NCI-H187 treated with DMSO at 0.1 percent for 48 hours (cell line): Measurements from ENCODE around the gene UBE2E2.

ENCODE experiments used
- DNase-seq: peaks from one replicate; lab custom pipeline; 2025; lab: John Stamatoyannopoulos, UW

The UBE2E2 gene

DNA sequence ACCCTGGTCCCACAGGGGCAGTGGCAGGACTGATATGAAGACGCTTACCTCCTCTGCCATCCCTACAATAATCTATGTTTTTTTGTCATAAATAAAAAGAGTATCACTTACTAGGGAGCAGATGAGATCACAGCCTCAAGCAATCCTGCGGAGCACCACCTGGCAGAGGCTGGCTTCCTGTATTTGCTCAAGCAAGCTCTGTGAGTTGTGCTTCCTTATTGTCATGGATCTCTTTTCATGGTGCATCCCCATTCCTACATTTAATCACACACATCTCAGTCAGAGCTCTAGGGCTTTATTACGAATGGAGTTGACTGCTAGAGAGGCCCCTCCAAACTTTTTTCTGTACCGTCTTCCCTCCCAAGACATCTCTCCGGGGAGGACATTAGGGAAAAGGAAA, 186.0 kb downstream of the UBE2E2 start:
- no peak for DNase-seq

DNA sequence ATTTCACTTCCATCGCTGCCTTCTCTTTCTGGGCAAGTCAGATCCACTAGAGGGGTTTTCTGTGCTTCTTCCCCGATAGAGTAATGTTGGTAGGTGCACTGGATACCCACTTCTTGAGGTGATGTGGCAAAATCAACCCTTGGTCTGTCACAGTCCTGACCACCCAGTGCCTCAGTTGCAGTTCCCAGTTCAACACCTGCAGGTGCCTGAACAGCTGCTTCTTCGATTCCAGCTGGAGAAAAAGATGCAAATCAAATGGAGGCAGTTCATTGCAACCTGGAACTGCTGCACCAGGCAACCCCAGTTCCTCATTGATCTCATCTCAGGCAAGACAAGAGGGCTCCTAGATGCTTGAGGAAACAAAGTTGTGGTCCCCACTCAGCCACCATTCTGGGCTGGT, 186.6 kb downstream of the UBE2E2 start:
- DNase-seq = no peak

DNA sequence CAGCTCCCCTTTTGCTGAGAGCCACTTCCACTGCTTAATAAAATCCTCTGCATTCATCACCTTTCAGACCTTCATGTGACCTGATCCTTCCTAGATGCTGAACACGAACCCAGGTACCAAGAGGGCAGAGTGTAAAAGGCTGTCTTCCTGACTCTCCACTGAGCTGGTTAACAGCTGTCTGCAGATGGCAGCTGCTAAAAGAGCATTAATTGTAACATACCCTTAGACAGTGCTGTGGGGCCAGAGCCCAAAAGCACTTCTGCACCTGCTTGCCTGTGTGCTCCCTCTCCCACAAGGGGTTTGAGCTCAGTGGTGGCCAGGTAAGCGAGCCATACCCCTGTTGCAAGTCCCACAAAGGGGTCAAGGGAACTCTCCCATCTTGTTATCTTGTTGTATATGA, 187.3 kb downstream of the UBE2E2 start:
- DNase-seq = no peak

DNA sequence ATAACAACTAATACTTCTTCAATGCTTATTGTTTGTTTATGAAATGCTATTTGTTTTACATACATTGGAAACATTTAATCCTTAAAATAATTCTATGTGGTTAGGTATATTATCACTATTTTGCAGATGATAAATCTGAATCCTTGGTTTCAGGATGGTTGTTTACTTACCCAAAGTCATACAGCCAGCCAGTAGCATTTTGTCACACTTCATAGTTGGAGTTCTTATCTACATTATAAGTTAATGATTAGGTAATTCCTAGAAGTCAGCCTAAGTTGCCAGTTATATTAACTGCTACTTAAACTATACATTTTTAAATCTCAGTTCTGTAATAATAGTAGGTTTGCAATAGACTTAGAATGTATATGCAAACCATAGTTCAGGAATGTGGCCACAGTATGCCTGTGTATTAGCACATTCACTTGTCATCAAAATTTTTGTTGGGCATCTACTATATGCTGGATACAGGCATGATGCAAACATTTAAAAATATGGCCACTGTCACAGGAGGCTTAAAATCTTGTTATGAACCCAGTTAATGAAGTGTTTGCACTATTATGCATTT, 187.9 kb downstream of the UBE2E2 start:
- DNase-seq = no peak

DNA sequence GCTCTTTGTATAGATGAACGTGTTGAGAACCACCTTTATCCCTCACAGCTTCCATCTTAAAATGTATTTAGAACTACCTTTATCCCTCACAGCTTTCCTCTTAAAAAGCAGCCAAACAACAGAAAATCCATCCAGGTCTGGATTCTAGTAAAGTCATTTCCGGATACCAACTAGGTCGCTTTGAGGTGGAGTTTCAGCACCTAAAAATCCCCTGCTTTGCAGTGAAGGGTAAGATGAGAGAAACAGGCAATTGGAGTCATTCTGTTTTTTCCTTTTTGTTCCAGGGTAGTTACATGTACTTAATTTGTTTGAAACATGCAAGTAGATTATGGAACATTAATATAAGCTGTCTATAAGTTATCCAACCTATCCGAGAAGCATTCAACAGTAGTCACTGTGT, 192.0 kb downstream of the UBE2E2 start:
- no peak for DNase-seq

DNA sequence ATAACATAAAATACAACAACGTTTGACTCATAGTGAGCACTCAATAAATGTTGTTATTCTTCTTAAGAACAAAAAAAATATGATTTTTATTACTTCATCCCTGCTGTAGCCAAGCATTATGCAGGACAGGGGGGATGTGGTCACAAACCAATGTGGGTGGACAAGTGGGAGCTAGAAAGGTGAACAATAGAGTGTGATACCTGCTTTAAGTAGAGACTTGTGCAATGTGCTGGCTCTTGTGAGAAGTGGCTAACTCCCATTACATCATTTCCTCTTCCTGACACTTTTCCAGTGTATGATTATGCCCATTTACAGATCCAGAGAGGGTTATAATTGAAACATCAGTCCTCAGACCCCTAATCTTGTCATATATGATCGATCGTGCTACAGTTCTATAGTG, 193.6 kb downstream of the UBE2E2 start:
- no peak for DNase-seq

DNA sequence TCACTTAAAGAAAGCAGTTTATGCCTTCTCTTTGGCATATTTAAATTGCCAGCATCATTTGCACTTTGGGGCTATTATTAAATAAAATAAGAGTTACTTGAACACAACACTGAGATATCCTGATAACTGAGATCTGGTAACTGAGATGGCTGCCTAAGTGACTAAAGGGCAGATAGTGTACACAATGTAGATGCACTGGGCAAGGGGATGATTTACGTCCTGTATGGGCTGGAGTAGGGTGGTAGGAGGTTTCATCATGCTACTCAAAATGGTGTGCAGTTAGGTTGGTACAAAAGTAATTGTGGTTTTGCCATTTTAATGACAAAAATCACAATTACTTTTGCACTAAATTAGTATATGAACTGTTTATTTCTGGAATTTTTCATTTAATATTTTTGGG, 196.1 kb downstream of the UBE2E2 start:
- no peak for DNase-seq

DNA sequence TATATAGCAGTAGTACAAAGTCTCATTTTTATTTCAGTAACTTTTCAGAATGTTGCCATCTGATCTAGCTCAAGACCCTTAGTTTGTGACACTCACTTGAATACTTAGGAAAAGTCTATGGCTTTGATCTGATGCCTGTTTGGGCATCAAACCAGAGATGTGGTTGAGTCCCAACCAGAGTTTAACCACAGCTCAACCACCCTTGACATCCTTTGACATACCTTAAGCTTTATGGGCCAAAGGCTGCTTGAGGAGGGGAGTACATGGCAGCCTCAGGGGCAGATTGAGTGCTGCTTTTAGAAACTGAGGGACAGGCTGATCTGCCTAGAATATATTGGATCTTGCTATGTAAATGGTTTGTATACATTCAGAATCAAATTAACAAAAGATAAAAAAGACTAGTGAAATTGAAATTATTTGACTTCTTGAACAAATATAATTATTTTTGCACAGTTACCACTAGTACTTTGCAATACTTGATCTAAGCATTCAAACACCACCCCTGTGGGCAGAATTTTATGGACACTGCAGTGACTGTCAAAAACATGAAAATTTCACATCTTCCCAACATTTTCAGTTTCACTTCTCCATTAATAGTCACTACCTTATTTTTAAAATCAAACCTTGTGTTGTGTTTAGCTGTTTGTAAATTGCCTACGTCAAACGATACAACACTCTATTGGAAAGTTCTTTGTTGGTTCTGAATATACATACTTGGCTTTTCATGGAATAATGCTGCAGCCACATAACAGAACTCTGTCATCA, 199.8 kb downstream of the UBE2E2 start:
- DNase-seq = no peak

DNA sequence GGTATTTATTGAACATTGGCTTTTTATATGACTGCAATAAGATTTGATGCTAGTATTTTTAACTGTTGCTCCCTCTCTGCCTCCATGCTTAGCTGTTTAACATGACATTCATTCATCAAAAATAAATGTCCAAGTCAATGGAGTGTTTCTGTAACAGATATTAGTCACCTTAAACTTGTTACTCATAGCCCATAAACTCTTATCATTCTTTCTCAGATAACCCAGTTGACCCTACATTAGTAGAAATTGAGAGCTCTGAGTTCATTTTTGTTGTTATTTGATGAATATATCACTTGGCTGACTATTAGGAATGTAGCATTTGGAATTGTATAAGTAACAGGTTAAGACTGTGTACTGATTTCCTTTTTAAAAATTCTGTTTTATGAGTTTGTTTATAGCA, 201.1 kb downstream of the UBE2E2 start:
- DNase-seq = no peak

DNA sequence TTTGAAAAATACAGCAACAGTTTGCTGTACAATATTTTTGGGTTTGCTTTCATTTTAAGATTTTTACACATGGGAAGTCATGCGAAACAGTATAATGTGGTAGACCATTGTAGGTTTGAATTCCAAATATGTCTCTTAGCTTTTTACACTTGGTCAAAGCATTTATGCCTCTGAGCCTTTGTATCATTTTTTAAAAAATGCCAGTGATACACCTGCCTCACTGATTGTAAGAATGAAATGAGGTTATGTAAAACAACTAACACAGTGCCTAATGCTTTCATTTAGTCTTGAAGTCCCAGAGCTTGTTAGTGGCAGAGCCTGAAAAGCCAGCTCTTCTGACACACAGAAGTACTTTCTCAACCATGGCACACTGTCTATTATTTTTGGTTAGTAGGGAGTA, 202.0 kb downstream of the UBE2E2 start:
- no peak for DNase-seq

DNA sequence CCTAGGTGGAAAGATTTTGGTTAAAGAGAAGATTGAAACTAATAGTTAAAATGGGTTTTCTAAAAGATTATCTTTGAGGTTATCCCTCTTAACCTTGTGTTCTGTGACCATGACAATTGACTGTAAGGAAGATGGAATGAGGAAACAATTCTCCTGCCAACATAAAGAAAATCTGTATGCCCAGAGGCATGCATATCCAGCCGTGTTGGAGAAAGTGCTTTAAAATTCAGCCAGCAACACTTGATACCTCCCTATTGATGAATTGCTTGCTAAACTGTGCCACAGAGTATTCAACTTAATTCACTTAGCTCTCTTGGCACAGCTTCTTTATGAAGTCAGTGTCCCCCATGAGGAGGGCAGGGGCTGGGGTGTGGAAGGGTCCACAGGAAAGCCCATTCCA, 203.5 kb downstream of the UBE2E2 start:
- DNase-seq = no peak

DNA sequence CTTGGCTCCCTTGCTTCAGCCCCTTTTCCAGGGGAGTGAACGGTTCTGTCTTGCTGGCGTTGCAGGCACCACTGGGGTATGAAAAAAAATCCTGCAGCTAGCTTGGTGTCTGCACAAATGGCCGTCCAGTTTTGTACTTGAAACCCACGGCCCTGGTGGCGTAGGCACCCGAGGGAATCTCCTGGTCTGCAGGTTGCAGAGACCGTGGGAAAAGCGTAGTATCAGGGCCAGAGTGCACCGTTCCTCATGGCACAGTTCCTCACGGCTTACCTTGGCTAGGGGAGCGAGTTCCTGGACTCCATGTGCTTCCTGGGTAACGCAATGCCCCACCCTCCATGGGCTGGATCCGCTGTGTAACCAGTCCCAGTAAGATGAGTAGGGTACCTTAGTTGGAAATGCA, 214.9 kb downstream of the UBE2E2 start:
- no peak for DNase-seq

DNA sequence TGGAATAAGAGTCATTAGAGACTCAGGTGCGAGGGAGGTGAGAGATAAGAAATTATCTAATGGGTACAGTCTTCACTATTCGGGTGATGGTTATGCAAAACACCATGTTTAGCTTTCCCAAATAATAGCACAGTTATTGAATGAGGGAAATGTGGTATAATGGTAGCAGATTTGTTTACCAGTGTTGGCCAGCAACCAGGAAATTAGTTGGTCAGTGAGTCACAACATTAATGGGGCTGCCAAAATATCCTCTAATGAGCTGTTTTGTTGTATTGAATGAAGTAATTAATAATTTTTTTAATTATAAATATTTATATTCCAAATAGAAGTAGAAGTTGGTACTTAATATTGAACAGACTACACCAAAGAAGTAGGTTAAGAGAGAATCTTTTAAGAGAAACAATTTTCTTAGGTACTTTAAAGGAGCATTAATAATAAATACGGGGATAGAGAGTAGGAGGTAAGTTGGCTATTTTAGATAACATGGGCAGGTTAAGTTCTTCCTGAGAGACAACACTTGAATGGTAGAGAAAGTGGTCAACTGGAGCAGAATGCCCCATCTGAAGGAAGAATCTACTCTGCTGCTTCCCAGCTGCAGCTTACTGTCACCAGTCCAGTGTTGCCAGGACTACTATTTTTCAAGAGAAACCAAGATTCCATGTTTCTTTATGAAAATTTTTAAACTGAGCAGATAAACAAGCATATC, 218.8 kb downstream of the UBE2E2 start:
- DNase-seq = no peak

DNA sequence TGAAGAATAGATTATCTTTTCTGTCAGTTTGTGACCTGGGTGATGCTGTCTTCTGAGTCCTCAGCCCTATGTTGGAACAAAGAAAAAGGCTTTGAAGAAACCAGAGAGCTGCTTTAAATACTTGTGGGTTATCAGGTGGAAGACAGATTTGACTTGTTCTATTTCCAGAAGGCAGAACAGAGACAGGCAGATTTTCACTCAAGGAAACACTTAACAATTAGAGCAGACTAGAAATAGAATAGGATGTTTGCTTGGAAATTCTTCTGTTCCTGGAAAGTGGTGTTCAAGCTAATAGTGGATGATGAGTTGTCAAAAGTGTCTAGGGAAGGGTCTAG, 219.4 kb downstream of the UBE2E2 start:
- DNase-seq = no peak

DNA sequence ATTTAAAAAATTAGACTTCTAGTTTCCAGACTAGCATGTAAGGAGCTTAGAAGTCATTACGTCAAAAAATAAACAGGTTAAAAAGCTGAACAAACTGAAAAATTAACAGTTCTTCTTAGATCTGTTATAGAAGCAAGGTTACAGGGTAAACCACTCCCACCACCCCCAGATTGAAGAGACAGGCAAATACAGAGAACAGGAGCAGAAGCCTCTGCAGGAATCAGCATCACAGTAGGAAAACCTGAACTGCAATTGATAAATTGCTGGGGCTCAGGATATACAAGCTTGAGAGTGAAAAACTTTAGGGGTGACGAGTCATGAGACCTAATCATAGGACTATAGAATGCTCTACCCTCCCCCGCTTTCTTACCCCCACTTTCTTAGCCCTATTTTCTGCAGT, 222.3 kb downstream of the UBE2E2 start:
- no peak for DNase-seq

DNA sequence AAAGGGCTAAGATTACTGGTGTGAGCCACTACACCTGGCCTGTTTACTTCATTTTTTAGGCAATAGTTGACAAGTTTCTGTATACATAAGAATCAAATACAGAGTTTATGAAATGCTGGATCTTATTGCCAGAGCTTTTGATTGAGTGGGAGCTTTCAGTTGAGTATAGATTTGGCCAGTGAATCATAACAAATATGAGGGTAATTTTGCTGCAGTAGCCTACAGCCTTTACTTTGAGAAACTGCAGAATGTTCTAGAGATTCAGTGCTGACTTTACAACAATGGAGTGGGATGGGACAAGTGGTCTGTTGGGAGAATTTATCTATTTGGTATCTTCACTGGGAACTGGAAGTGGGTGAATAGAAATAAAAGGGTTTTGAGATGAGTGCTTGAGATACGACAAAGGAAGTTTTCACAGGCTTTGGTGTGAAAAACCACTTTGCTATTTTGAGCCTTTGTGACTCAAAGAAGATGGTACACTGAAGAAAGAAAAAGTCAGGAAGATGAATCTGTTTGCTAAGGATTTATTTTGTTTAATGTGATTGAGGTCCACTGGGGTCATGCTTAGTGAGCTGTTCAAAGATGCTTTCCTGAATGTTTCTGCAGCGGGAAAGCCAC, 227.8 kb downstream of the UBE2E2 start:
- no peak for DNase-seq

DNA sequence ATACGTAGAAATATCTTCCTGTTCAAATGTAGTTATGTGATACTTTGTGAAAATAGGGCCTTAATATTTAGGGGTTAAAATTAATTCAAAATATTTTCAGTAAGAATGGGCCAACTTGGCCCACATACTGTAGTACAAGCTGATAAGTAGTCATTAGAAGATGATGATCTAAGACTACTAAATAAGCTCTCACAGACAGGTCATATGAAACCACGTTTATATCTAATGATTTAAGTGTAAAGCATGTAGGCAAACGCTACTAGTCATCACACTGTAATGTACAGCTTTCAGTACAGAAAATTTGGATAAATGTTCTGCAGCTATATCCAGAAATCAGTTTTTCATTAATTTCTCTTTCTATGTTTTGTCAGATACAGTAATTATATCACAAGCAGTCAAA, 228.6 kb downstream of the UBE2E2 start:
- no peak for DNase-seq

DNA sequence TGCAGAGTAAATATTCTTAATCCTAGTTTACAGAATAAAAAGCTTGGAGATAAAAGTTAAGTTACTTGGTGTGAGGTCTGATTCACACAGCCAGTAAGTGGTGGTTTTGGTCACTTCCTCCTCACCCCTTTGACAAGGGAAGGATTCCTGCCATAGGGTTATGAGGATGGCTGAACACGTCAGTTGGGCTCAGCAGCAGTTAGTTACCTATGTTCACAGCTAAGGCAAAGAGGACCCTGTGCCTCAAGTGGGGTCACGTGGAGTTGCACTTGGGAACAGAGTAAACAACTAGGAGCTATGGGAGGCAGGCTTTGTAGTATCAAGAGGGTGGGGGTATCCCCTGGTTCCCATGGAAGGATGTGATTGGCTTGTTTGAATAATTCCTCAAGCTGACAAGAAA, 232.2 kb downstream of the UBE2E2 start:
- DNase-seq = no peak

DNA sequence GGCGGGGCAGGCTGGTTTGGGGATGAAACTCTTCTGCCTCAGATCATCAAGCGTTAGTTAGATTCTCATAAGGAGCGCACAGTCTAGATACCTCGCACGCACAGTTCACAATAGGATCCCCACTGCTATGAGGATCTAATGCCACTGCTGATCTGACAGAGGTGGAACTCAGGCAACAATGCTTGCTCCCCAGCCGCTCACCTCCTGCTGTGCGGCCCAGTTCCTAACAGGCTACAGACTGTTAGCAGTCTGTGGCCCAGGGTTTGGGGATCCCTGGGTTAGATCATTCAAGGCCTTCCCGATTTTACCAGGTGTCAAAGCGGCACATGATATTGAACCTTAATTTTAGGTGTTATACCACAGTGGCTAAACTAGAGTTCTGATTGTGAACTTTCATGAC, 232.8 kb downstream of the UBE2E2 start:
- no peak for DNase-seq

DNA sequence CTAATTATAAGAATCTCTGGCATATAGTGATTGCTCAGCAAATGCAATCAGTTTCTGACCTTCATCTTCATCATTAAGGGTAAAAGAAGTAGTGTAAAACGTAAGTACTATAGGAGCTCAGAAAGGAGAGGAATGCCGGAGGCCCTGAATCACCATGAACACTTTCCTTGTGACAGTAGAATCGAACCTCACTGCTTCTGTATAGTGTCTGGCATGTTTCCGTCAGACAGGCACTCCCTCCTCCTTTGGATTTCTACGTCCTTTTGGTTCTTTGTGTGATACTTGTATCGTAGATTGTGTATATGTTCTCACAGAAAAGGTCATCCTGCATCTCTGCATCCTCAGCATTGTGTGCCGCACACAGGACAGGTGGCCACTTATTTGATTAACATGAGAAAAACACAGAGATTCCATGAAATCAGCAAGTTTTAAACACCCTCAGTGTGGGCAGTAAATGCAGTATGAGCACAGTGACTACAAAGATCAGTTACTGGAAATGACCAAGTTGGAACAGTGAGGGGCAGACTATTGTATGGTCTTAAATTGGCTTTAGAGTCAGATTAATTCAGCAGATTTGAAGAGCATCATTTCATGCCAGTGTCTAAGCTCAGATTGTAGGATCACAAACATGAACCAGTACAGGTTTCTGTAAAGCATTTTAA, 234.5 kb downstream of the UBE2E2 start:
- DNase-seq = no peak

DNA sequence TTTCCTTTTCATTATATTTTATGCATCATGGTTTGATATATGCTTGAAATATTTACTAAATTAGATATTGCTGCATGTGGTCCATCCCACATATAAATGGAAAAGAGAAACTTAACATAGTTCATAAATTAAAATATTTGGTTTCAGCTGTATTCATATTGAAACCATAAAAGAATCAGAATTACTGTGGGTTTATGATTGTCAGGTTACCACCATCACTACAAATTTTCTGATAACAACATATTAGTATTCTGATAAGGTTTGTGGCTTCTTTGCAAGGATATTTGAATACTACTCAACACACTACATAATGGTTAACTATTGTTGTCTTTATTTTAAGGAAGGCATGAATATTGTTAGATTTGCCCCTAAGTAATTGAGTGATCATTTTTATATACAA, 235.5 kb downstream of the UBE2E2 start:
- no peak for DNase-seq

DNA sequence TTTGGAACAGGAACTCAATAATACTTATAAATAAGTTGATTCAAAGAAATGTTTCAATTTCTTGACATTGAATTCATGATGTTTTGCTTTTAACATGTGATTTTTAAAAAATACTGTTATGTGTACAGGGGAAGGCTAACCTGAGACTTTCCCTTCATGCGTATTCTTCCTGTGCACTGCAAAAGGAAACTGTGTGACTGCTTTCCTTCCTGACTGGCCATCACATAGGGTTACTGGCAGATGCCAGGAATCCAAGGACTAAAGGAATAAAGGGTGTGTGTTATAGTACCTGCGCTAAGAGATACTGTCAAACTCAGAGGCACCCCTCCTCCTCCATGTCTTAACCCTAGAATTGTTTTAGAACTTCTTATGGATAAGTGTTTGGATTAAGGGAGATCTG, 236.0 kb downstream of the UBE2E2 start:
- DNase-seq = no peak
